HEK293 (cell line): Measurements from ENCODE around the gene PIK3R1.

Experiments
- CTCF ChIA-PET: fragments of 350-600 bp; formaldehyde crosslinking; extraction: SDS; loops from one replicate; lab custom pipeline; 2021; ENCODE audit warnings: antibody characterized with exemption; lab: Yijun Ruan, JAX
- POLR2A ChIA-PET: fragments of 300-600 bp; formaldehyde crosslinking; extraction: SDS; loops from one replicate; lab custom pipeline; 2020; ENCODE audit warnings: antibody characterized with exemption, inconsistent platforms; lab: Yijun Ruan, JAX
- H3K27ac ChIP-seq: fragments of 200-500 bp; sonication (Bioruptor generic); 2 replicates; pipeline ENCODE4 v1.5.1; 2014; ENCODE audit warnings: low read depth, low read length, control low read depth, inconsistent platforms; ENCODE audit errors: extremely low read depth
- H3K36me3 ChIP-seq, 2 experiments: fragments of 200-500 bp in 1 of 2; sonication (Bioruptor generic) in 1 of 2; 1 replicate in 1 of 2; 2 replicates in 1 of 2; pipeline ENCODE4 v1.5.1; 2014 to 2017; ENCODE audit warnings: inconsistent platforms in 2 of 2, low read length in 2 of 2; ENCODE audit not compliant: control insufficient read depth in 2 of 2, insufficient read depth in 1 of 2
- H3K4me1 ChIP-seq: fragments of 200-500 bp; sonication (Bioruptor generic); 2 replicates; pipeline ENCODE4 v1.5.1; 2014; ENCODE audit warnings: mild to moderate bottlenecking, low read length, inconsistent platforms; ENCODE audit not compliant: control insufficient read depth, insufficient read depth
- H3K4me3 ChIP-seq: 2 replicates; pipeline ENCODE4 v1.5.1; 2011; ENCODE audit warnings: low read depth, mild to moderate bottlenecking, control low read depth, low read length, moderate library complexity
- H3K9me3 ChIP-seq: fragments of 200-500 bp; sonication (Bioruptor generic); 2 replicates; pipeline ENCODE4 v1.5.1; 2014; ENCODE audit warnings: low read depth, low read length, inconsistent platforms; ENCODE audit not compliant: control insufficient read depth, insufficient read depth
- EGR2 ChIP-seq: fragments of 450-650 bp; formaldehyde crosslinking; IDR thresholded peaks from 2 replicates; pipeline ENCODE4 v1.5.1; 2016; ENCODE audit warnings: low read depth, missing biosample characterization, missing genetic modification characterization
- KLF16 ChIP-seq: fragments of 450-650 bp; formaldehyde crosslinking; IDR thresholded peaks from 2 replicates; pipeline ENCODE4 v1.5.1; 2017; ENCODE audit warnings: missing biosample characterization, missing genetic modification characterization
- PRDM1 ChIP-seq: fragments of 450-650 bp; formaldehyde crosslinking; IDR thresholded peaks from 2 replicates; pipeline ENCODE4; 2016; ENCODE audit warnings: missing biosample characterization, missing genetic modification characterization
- PRDM2 ChIP-seq: fragments of 450-650 bp; formaldehyde crosslinking; IDR thresholded peaks from 2 replicates; pipeline ENCODE4 v1.5.1; 2016; ENCODE audit warnings: missing biosample characterization, missing genetic modification characterization, borderline replicate concordance
- SCRT1 ChIP-seq: fragments of 450-650 bp; formaldehyde crosslinking; IDR thresholded peaks from 2 replicates; pipeline ENCODE4 v1.5.1; 2016; ENCODE audit warnings: missing biosample characterization, missing genetic modification characterization, borderline replicate concordance
- SCRT2 ChIP-seq: fragments of 450-650 bp; formaldehyde crosslinking; IDR thresholded peaks from 2 replicates; pipeline ENCODE4 v1.5.1; 2016; ENCODE audit warnings: missing biosample characterization, missing genetic modification characterization
- SETDB1 ChIP-seq: IDR thresholded peaks from one replicate; pipeline ENCODE4 v1.6.1; 2017; ENCODE audit warnings: mild to moderate bottlenecking, low read length, moderate library complexity, mixed read lengths; ENCODE audit not compliant: insufficient read length
- ZBTB8A ChIP-seq: fragments of 450-650 bp; formaldehyde crosslinking; IDR thresholded peaks from 2 replicates; pipeline ENCODE4 v1.5.1; 2016; ENCODE audit warnings: missing biosample characterization, missing genetic modification characterization
- ZFHX2 ChIP-seq: fragments of 450-650 bp; formaldehyde crosslinking; conservative IDR thresholded peaks from 2 replicates; pipeline ENCODE4 v1.5.1; 2016; ENCODE audit warnings: missing biosample characterization, missing genetic modification characterization
- ZNF148 ChIP-seq: fragments of 450-650 bp; formaldehyde crosslinking; IDR thresholded peaks from 2 replicates; pipeline ENCODE4 v1.5.0; 2017; ENCODE audit warnings: missing biosample characterization, missing genetic modification characterization, borderline replicate concordance
- ZNF280C ChIP-seq: fragments of 450-650 bp; formaldehyde crosslinking; IDR thresholded peaks from 2 replicates; pipeline ENCODE4 v1.5.1; 2016; ENCODE audit warnings: missing biosample characterization, missing genetic modification characterization
- ZNF639 ChIP-seq: fragments of 450-650 bp; formaldehyde crosslinking; IDR thresholded peaks from 2 replicates; pipeline ENCODE4 v1.5.1; 2016; ENCODE audit warnings: missing biosample characterization, missing genetic modification characterization
- ZNF830 ChIP-seq: fragments of 450-650 bp; IDR thresholded peaks from 2 replicates; pipeline ENCODE4 v1.5.0; 2018; ENCODE audit warnings: missing biosample characterization, missing genetic modification characterization, low read depth, mild to moderate bottlenecking, moderate library complexity
- ZNF843 ChIP-seq: fragments of 450-650 bp; formaldehyde crosslinking; IDR thresholded peaks from 2 replicates; pipeline ENCODE4 v1.5.1; 2016; ENCODE audit warnings: missing biosample characterization, missing genetic modification characterization
- ZSCAN18 ChIP-seq: fragments of 450-650 bp; formaldehyde crosslinking; IDR thresholded peaks from 2 replicates; pipeline ENCODE4 v1.5.1; 2016; ENCODE audit warnings: missing biosample characterization, missing genetic modification characterization

PIK3R1 gene

GRCh38 chr5:68187268-68188055, 28.1 kb upstream of the PIK3R1 start:
- no peaks in the 10 kb centered on the region for H3K9me3 ChIP-seq
- no peak overlapping the region for H3K4me3 ChIP-seq
- POLR2A ChIA-PET, result no interaction called here
- no peak for TF ChIP-seq ZBTB8A (tag by site-specific recombination)
- TF ChIP-seq ZNF639 (tag by site-specific recombination), result no peak
- TF ChIP-seq SETDB1, result no peak
- no peak for TF ChIP-seq ZSCAN18 (tag by site-specific recombination)
- TF ChIP-seq ZNF280C (tag by site-specific recombination), result no peak
- TF ChIP-seq, all 188 proteins: peak for 0
- no peaks in the 10 kb centered on the region for H3K36me3 ChIP-seq
- no peak overlapping the region for H3K27ac ChIP-seq
- peaks cover 11% of the 10 kb centered on the region for H3K4me1 ChIP-seq
- CTCF ChIA-PET, result no interaction called here

- no peaks in the 10 kb centered on the region for H3K36me3 ChIP-seq
- H3K4me3 ChIP-seq, result no peak overlapping the region
- peaks cover 15% of the 10 kb centered on the region for H3K4me1 ChIP-seq
- ChIA-PET CTCF (no interaction called here), POLR2A (no interaction called here)
- TF ChIP-seq EGR2 (tag by site-specific recombination) (peak; percentile 51; the same call in 1 of the 2 replicates), ZFHX2 (tag by site-specific recombination) (peak; percentile 61), ZNF830 (no peak), ZNF843 (tag by site-specific recombination) (no peak)
- TF ChIP-seq, all 188 proteins: peak for 2
- no peak overlapping the region for H3K27ac ChIP-seq
- H3K9me3 ChIP-seq, result no peaks in the 10 kb centered on the region
Observed at GRCh38 chr5:68189171-68189570, 26.4 kb upstream of the PIK3R1 start.

- H3K9me3 ChIP-seq, result no peaks in the 10 kb centered on the region
- ChIA-PET POLR2A (no interaction called here), CTCF (no interaction called here)
- peaks cover 15% of the 10 kb centered on the region for H3K4me1 ChIP-seq
- no peak overlapping the region for H3K4me3 ChIP-seq
- H3K27ac ChIP-seq, result no peak overlapping the region
- H3K36me3 ChIP-seq, result no peaks in the 10 kb centered on the region
- TF ChIP-seq ZNF148 (tag by site-specific recombination) (no peak), PRDM2 (no peak), KLF16 (no peak), SCRT2 (tag by site-specific recombination) (peak; percentile 89), SCRT1 (tag by site-specific recombination) (peak; percentile 77; the same call in 1 of the 2 replicates), PRDM1 (tag by site-specific recombination) (no peak)
Observed at GRCh38 chr5:68189613-68190012, 25.9 kb upstream of the PIK3R1 start.
